Esophagus squamous epithelium (tissue), 4 donors: ENCODE data around the gene MAP1S.
A peak's percentile ranks its signal among the peaks of the same experiment; 100 is the strongest.

Experiments used
- POLR2A ChIP-seq, 4 donors: fragments of 450-650 bp; IDR thresholded peaks; one replicate each; pipeline ENCODE4 v1.6.1; 2017; ENCODE audit warnings: antibody characterized with exemption in 4 of 4, mild to moderate bottlenecking in 4 of 4, moderate library complexity in 3 of 4
- TF ChIP-seq, protein P1 (sequence below), 6 experiments: fragments of 450-650 bp in 4 of 6; fragments of 200-600 bp in 2 of 6; sonication (generic) in 2 of 6; IDR thresholded peaks; one replicate each; pipeline ENCODE4 v1.5.1; 2016 to 2019; ENCODE audit warnings: antibody characterized with exemption in 6 of 6, mild to moderate bottlenecking in 4 of 6, moderate library complexity in 4 of 6

DNA sequence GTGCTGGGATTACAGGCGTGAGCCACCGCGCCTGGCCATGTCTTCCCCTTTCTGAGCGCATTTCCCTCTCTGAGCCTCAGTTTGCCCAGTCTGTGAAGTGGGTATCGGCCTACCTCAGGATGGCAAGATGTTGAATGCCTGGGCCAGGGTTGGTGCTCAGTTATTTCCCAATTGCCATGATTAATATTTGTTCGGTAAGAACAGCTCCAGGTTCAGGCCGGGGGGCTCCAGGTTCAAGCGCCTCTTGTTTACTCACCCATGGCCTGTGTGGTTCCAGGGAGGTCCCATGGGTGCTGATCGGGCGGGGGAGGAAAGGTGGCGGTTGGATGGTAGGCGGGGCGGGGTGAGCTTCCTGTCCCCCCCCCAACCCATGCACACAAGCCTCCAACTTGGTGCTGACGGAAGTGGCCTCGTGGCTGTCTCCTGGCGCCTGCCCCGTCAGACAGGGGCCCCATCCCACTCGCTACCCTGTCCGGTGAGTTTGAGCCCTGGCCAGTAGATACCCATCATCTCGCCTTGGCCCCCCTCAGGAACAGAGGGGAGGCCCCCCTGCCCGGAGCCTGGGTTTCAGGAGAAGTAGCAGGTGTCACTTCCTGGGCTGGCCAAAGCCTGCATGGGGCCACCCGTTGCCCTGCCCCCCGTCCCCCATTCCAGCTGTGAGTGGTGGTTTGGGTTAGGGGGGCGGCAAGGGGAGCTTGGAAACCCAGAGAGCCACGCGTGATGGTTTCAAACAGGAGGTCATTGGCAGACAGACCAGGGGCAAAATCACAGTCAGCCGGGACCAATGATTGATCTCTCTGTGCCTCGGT, 32.0 kb downstream of the MAP1S start, which contains the start of gene FCHO1:
- peak in 1 of 4 donors; percentile 47 for TF ChIP-seq POLR2A (IDR thresholded peaks at IDR 0.05)
- TF ChIP-seq, protein P1, sequence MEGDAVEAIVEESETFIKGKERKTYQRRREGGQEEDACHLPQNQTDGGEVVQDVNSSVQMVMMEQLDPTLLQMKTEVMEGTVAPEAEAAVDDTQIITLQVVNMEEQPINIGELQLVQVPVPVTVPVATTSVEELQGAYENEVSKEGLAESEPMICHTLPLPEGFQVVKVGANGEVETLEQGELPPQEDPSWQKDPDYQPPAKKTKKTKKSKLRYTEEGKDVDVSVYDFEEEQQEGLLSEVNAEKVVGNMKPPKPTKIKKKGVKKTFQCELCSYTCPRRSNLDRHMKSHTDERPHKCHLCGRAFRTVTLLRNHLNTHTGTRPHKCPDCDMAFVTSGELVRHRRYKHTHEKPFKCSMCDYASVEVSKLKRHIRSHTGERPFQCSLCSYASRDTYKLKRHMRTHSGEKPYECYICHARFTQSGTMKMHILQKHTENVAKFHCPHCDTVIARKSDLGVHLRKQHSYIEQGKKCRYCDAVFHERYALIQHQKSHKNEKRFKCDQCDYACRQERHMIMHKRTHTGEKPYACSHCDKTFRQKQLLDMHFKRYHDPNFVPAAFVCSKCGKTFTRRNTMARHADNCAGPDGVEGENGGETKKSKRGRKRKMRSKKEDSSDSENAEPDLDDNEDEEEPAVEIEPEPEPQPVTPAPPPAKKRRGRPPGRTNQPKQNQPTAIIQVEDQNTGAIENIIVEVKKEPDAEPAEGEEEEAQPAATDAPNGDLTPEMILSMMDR (IDR thresholded peaks at IDR 0.05) = no peak
